Lung (tissue), 12 donors: Measurements from ENCODE around the gene FBXO27. TPM values are rescaled to one million over a fixed set of nuclear protein-coding genes. Genes with fewer than 3 reads are reported as not detected.

Source experiments
- ATAC-seq: fragments of 200-7000 bp; cut with Tn5 transposase; one replicate; pipeline ENCODE4 v1.9.1; 2020; ENCODE audit warnings: moderate number of reproducible peaks; ENCODE audit not compliant: insufficient read depth, low FRiP score
- DNase-seq, 3 donors: peaks; one replicate each; pipeline ENCODE4 v3.0.0-alpha.2; 2013 to 2017
- H3K27ac ChIP-seq, 2 donors: one replicate each; pipeline ENCODE4 v1.5.1; 2013; ENCODE audit warnings: mild to moderate bottlenecking in 2 of 2, moderate library complexity in 2 of 2, control low read depth in 1 of 2, inconsistent platforms in 1 of 2, low read depth in 1 of 2, low read length in 1 of 2
- H3K27me3 ChIP-seq, 3 donors: one replicate each; pipeline ENCODE4 v1.5.1; 2013; ENCODE audit warnings: low read length in 2 of 3; ENCODE audit not compliant: control insufficient read depth in 3 of 3, insufficient read depth in 3 of 3
- H3K36me3 ChIP-seq, 4 donors: one replicate each; pipeline ENCODE4 v1.5.1; 2013; ENCODE audit warnings: low read length in 4 of 4, mild to moderate bottlenecking in 1 of 4, moderate library complexity in 1 of 4; ENCODE audit not compliant: control insufficient read depth in 4 of 4, insufficient read depth in 4 of 4
- H3K4me1 ChIP-seq, 5 donors: one replicate each; pipeline ENCODE4 v1.5.1; 2013; ENCODE audit warnings: low read length in 5 of 5, mild to moderate bottlenecking in 2 of 5, moderate library complexity in 1 of 5; ENCODE audit not compliant: control insufficient read depth in 5 of 5, insufficient read depth in 5 of 5
- H3K4me3 ChIP-seq: one replicate; pipeline ENCODE4 v1.5.1; 2013; ENCODE audit warnings: mild to moderate bottlenecking, control low read depth, moderate library complexity
- H3K9ac ChIP-seq, 2 donors: one replicate each; pipeline ENCODE4 v1.5.1; 2013; ENCODE audit warnings: low read length in 2 of 2, control low read depth in 1 of 2; ENCODE audit not compliant: insufficient read depth in 1 of 2
- H3K9me3 ChIP-seq, 4 donors: one replicate each; pipeline ENCODE4 v1.5.1; 2013; ENCODE audit warnings: low read length in 3 of 4, mild to moderate bottlenecking in 1 of 4, moderate library complexity in 1 of 4; ENCODE audit not compliant: control insufficient read depth in 4 of 4, insufficient read depth in 3 of 4
- WGBS, 2 donors: extraction: QIAGEN DNeasy Blood & Tissue Kit; methylation state at CpG; one replicate each; pipeline ENCODE4 v1.1.7; 2013; 5-methylcytosine and 5-hydroxymethylcytosine counted together
- polyA plus RNA-seq, 2 donors: library from polyadenylated mRNA; stranded (reverse); fragments of 200-250 nt; gene quantifications; one replicate each; pipeline ENCODE4 v1.2.1, GENCODE V29; 2013
- total RNA-seq, 2 donors: library from RNA; depleted of rRNA in 1 of 2; stranded (reverse); fragments of >200 nt in 1 of 2; gene quantifications; one replicate each; pipeline ENCODE4 v1.2.1, GENCODE V29; 2014 to 2021
- TF ChIP-seq, protein P1 (sequence below): IDR thresholded peaks from 2 replicates; pipeline ENCODE4 v1.5.1; 2012; ENCODE audit warnings: mild to moderate bottlenecking; ENCODE audit errors: control extremely low read depth, extremely low read depth
- donor health status: control.
- donor health status: control.
- donor health status: Bipolar disorder and iron deficiency.
- donor health status: healthy.
- donor health status: DM: yes; HTN: yes; CAD: no.

The FBXO27 gene
- total and polyA plus RNA-seq, 4 donors = 2.8 to 18.0 (median 5.6) TPM

DNA sequence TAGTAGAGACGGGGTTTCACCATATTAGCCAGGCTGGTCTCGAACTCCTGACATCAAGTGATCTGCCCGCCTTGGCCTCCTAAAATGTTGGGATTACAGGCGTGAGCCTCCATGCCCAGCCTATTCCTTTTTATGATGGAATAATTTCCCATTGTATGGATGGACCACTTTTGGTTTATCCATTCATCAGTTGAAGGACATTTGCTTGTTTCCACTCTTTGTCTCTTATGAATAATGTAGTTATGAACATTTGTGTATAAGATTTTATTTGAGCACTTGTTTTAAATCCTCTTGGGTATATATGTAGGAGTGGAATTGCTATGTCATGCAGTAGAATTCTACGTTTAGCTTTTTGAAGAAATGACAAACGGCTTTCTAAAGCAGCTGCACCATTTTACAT is 23.3 kb downstream of the FBXO27 start:
- H3K27ac ChIP-seq = no peak overlapping the region
- TF ChIP-seq, protein P1, sequence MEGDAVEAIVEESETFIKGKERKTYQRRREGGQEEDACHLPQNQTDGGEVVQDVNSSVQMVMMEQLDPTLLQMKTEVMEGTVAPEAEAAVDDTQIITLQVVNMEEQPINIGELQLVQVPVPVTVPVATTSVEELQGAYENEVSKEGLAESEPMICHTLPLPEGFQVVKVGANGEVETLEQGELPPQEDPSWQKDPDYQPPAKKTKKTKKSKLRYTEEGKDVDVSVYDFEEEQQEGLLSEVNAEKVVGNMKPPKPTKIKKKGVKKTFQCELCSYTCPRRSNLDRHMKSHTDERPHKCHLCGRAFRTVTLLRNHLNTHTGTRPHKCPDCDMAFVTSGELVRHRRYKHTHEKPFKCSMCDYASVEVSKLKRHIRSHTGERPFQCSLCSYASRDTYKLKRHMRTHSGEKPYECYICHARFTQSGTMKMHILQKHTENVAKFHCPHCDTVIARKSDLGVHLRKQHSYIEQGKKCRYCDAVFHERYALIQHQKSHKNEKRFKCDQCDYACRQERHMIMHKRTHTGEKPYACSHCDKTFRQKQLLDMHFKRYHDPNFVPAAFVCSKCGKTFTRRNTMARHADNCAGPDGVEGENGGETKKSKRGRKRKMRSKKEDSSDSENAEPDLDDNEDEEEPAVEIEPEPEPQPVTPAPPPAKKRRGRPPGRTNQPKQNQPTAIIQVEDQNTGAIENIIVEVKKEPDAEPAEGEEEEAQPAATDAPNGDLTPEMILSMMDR = no peak
- ATAC-seq = no peak
- H3K9ac ChIP-seq = no peak overlapping the region
- no peak overlapping the region for H3K4me3 ChIP-seq
- 82 to 87% methylated on average over 6 of the region's 6 CpGs for WGBS, 2 donors
- no peaks in the 10 kb centered on the region for H3K27me3 ChIP-seq
- H3K36me3 ChIP-seq = no peaks in the 10 kb centered on the region
- DNase-seq = no peak
- no peaks in the 10 kb centered on the region for H3K9me3 ChIP-seq
- no peaks in the 10 kb centered on the region for H3K4me1 ChIP-seq

DNA sequence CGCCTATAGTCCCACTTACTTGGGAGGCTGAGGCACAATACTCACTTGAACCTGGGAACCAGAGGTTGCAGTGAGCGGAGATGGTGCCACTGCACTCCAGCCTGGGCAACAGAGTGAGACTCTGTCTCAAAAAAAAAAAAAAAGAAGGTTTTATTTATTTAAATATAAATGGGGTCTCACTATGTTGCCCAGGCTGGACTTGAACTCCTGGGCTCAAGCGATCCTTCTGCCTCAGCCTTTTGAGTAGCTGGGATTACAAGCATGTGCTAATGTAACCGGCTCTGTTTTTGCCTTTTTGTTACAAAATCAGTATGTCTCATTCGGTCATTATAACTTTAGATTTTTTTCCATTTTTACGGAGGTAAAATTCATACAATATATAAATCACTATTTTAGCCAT is 24.2 kb downstream of the FBXO27 start:
- no peaks in the 10 kb centered on the region for H3K36me3 ChIP-seq
- H3K4me1 ChIP-seq = no peaks in the 10 kb centered on the region
- no peaks in the 10 kb centered on the region for H3K9me3 ChIP-seq
- TF ChIP-seq, protein P1 = no peak
- no peak overlapping the region for H3K27ac ChIP-seq
- no peaks in the 10 kb centered on the region for H3K27me3 ChIP-seq
- DNase-seq = no peak
- H3K4me3 ChIP-seq = no peak overlapping the region
- ATAC-seq = no peak
- WGBS, 2 donors = 92 to 95% methylated on average over 6 of the region's 6 CpGs
- H3K9ac ChIP-seq = no peak overlapping the region

DNA sequence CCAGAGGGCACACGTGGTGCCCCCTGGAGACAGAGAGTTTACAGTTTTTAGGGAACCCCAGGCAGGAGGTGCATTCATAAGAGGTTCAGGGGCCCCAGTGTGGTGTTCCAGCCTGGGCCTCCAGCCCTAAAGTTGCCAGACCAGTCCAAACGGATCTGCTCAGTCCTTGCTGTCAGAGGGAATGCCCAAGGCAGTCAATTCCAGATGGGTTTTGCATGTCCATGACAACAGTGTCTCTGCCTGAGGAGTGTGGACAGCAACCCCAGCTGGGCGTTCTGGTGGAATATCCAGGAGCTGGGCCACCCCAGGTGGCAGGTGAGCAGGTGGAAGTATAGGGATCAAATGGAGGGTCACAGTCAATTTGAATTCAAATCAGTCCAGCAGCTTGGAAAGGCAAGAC is 25.3 kb downstream of the FBXO27 start:
- Histone ChIP-seq H3K4me3 (no peak overlapping the region), H3K9ac (no peak overlapping the region), H3K9me3 (no peaks in the 10 kb centered on the region), H3K27me3 (no peaks in the 10 kb centered on the region), H3K4me1 (no peaks in the 10 kb centered on the region), H3K27ac (no peak overlapping the region), H3K36me3 (no peaks in the 10 kb centered on the region)
- TF ChIP-seq, protein P1 = no peak
- ATAC-seq (no peak), DNase-seq (no peak)
- WGBS, 2 donors = 51 to 75% methylated on average over 3 of the region's 3 CpGs

DNA sequence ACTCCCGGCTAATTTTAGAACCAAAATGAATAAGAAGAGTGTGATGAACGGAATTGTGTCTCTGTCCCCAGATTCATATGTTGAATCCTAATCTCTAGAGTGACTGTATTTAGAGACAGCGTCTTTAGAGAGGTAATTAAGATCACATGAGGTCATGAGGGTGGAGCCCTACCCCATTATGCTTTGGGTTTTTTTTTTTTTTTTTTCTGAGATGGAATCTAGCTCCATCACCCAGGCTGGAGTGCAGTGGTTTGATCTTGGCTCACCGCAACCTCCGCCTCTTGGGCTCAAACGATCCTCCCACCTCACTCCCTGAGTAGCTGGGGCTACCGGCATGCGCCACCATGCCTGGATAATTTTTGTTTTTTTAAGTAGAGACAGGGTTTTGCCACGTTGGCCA is 27.9 kb downstream of the FBXO27 start:
- Histone ChIP-seq H3K9ac (no peak overlapping the region), H3K27ac (no peak overlapping the region), H3K4me1 (peaks cover 0 to 8% (median 0%) of the 10 kb centered on the region in 5 donors), H3K4me3 (no peak overlapping the region), H3K27me3 (no peaks in the 10 kb centered on the region), H3K36me3 (no peaks in the 10 kb centered on the region), H3K9me3 (no peaks in the 10 kb centered on the region)
- TF ChIP-seq, protein P1 = no peak
- no peak for DNase-seq
- 71 to 74% methylated on average over 9 of the region's 9 CpGs for WGBS, 2 donors
- no peak for ATAC-seq
